Measurements from ENCODE around the gene ITPRID2. TPM values are rescaled to one million over a fixed set of nuclear protein-coding genes. Genes with fewer than 3 reads are reported as not detected.

Gene ITPRID2
- total and polyA plus RNA-seq, 2 of the 8 experiments (the other 6 are each of a cell fraction or from before 2014, with no cell fraction given): 1.9 to 12.6 TPM

DNA sequence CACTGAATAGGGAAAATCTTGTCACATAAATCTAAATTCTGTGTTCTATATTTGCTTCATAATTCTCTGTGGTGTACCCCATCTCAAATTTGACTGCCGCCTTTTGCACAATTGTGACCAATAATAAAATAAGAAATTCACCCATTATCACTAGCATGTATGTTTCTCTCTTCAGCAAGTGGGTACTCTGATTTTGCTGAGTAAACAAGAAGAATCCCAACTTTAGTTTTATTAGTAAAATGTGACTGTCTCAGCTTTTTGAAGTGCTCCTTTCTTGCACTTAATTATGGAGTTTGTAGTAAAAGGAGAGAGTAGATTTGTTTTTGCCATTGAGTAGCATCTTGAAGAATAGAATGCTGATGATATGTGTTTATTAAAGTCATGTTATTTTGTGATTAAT, 16.1 kb downstream of the ITPRID2 start (continued):
- TF ChIP-seq GTF2F1 (IDR thresholded peaks at IDR 0.05; ENCODE audit: borderline replicate concordance, low read depth, low read length) (no peak), NANOG (IDR thresholded peaks at IDR 0.05; ENCODE audit: insufficient read depth, low read depth, low read length, poor library complexity, severe bottlenecking) (no peak), TBP (IDR thresholded peaks at IDR 0.05; ENCODE audit: low read depth, low read length) (no peak), YY1 (IDR thresholded peaks at IDR 0.05; ENCODE audit: low read depth, low read length) (no peak), KDM4A (IDR thresholded peaks at IDR 0.05; ENCODE audit: low read depth, low read length, severe bottlenecking) (no peak)

Data from H1 (cell line).